Activated T-helper 2 cell treated with anti-CD3 and anti-CD28 coated beads, Interferon-gamma antibody, Interleukin-2, Interleukin-4, amounts not matched to agents 10 μg/mL and 5 μg/mL and 100 μg/mL, durations not matched to agents 14 hours and 24 hours and 36 hours (primary cell): ENCODE results near the gene INO80C. TPM values are rescaled to one million over a fixed set of nuclear protein-coding genes. Genes with fewer than 3 reads are reported as not detected.

Source experiments
- DNase-seq: peaks from one replicate; pipeline ENCODE4 v3.0.0; 2021; ENCODE audit warnings: low spot score
- H3K27ac Mint-ChIP-seq: one replicate; pipeline ENCODE4 v1.8.0; 2021; ENCODE audit warnings: mixed read lengths
- H3K27me3 Mint-ChIP-seq: one replicate; pipeline ENCODE4 v1.8.0; 2021; ENCODE audit warnings: low read depth, mixed read lengths
- H3K36me3 Mint-ChIP-seq: one replicate; pipeline ENCODE4 v1.8.0; 2021; ENCODE audit warnings: low read depth, mixed read lengths
- H3K4me1 Mint-ChIP-seq: one replicate; pipeline ENCODE4 v1.8.0; 2021; ENCODE audit warnings: low read depth, mixed read lengths
- H3K4me3 Mint-ChIP-seq: one replicate; pipeline ENCODE4 v1.8.0; 2021; ENCODE audit warnings: low read depth, mild to moderate bottlenecking, moderate library complexity, mixed read lengths
- H3K9me3 Mint-ChIP-seq: one replicate; pipeline ENCODE4 v1.8.0; 2021; ENCODE audit warnings: mixed read lengths
- intact Hi-C: fragments of 100-400 bp; cut with micrococcal nuclease; formaldehyde crosslinking; loops from one replicate; pipeline ENCODE4 v1.15.1; 2023
- total RNA-seq: library from RNA; stranded (reverse); gene quantifications from 2 replicates; pipeline ENCODE4 v1.2.3, GENCODE V29; 2022

Gene INO80C
- total RNA-seq, 1 donor from 2014 or later, result 34.9 TPM

- Mint-ChIP-seq H3K4me3 (no peak overlapping the region), H3K4me1 (peaks cover 2% of the 10 kb centered on the region), H3K27ac (no peak overlapping the region), H3K9me3 (no peaks in the 10 kb centered on the region), H3K36me3 (no peaks in the 10 kb centered on the region), H3K27me3 (no peaks in the 10 kb centered on the region)
- intact Hi-C loops, result no loop called here
- DNase-seq, result no peak
Observed at GRCh38 chr18:35442701-35443100, 55.1 kb downstream of the INO80C start.

- Mint-ChIP-seq H3K27me3 (no peaks in the 10 kb centered on the region), H3K9me3 (no peaks in the 10 kb centered on the region), H3K27ac (no peak overlapping the region), H3K4me3 (no peak overlapping the region), H3K4me1 (peaks cover 2% of the 10 kb centered on the region), H3K36me3 (no peaks in the 10 kb centered on the region)
- DNase-seq, result no peak
- intact Hi-C loops, result no loop called here
Observed at GRCh38 chr18:35441857-35442595, 55.7 kb downstream of the INO80C start.

DNA sequence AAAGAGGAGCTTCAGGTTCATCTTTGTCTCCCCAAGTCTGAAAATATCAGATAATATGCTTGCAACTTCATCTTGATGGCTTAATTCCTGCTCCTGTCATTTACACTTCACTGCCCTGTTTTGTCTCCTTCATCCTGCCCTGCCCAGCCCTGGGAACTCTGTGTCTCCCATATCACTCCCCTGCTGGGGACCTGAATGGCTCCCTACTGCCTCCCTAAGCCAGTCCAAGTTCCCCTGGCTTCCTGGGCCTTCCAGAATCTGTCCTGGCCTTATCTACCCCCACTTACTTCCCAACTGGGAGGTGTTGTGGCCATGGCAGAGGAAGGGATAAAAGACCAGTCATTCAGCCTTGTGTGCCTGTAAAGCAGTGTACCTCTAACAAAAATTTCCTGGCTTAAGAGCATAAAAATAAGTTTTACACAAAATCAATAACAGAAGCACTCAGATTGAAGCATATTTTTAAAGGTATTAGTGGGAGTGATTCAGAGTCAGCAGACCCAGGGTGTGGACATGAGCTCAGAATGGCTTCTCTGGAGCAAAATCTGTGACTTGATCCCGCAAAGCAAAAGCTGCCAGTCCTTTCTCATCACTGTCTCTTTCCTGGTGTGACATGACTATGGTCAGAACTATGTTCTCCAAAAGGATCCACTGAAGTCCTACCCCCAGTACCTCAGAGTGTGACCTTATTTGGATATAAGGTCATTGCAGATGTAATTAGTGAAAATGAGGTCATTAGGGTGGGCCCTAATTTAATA is 59.1 kb downstream of the INO80C start:
- intact Hi-C loops, result no loop called here

DNA sequence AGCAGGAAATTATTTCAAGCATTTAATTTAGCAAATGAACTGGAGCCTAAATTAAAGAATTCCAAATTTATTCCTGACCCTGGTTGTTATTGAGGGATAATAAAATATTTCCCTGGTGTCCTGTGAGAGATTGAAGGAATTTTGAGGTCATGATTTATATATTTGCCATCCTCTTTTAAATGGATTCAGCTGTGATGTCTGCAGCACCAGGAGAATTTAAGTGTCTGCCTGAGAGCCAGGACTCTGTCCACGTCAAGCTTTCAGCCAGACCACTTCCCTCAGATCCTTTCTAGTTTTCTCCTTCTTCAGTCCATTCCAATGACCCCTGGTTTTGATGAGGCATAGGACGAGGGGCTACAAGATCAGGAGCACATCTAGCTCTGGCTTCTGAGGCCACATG is 59.9 kb downstream of the INO80C start:
- no peaks in the 10 kb centered on the region for H3K4me1 Mint-ChIP-seq
- peaks cover 6% of the 10 kb centered on the region for H3K27me3 Mint-ChIP-seq
- H3K9me3 Mint-ChIP-seq, result peaks cover 9% of the 10 kb centered on the region
- no peak overlapping the region for H3K4me3 Mint-ChIP-seq
- DNase-seq, result no peak
- intact Hi-C loops, result no loop called here
- no peaks in the 10 kb centered on the region for H3K36me3 Mint-ChIP-seq
- H3K27ac Mint-ChIP-seq, result no peak overlapping the region

More for the DNA sequence above, 59.1 kb downstream of the INO80C start:
- Mint-ChIP-seq H3K27ac (no peak overlapping the region), H3K9me3 (peaks cover 9% of the 10 kb centered on the region), H3K36me3 (no peaks in the 10 kb centered on the region), H3K4me3 (no peak overlapping the region), H3K4me1 (peaks cover 2% of the 10 kb centered on the region), H3K27me3 (peaks cover 6% of the 10 kb centered on the region)
- DNase-seq, result no peak

GRCh38 chr18:35436076-35436649 is 61.6 kb downstream of the INO80C start:
- Mint-ChIP-seq H3K27ac (no peak overlapping the region), H3K4me1 (no peaks in the 10 kb centered on the region), H3K27me3 (peaks cover 6% of the 10 kb centered on the region), H3K9me3 (peaks cover 9% of the 10 kb centered on the region), H3K4me3 (no peak overlapping the region), H3K36me3 (no peaks in the 10 kb centered on the region)
- no peak for DNase-seq
- intact Hi-C loops, result no loop called here

GRCh38 chr18:35435401-35435800 is 62.4 kb downstream of the INO80C start:
- H3K36me3 Mint-ChIP-seq, result no peaks in the 10 kb centered on the region
- H3K27me3 Mint-ChIP-seq, result peaks cover 6% of the 10 kb centered on the region
- peaks cover 9% of the 10 kb centered on the region for H3K9me3 Mint-ChIP-seq
- no peak overlapping the region for H3K27ac Mint-ChIP-seq
- intact Hi-C loops, result no loop called here
- no peaks in the 10 kb centered on the region for H3K4me1 Mint-ChIP-seq
- H3K4me3 Mint-ChIP-seq, result no peak overlapping the region
- no peak for DNase-seq

DNA sequence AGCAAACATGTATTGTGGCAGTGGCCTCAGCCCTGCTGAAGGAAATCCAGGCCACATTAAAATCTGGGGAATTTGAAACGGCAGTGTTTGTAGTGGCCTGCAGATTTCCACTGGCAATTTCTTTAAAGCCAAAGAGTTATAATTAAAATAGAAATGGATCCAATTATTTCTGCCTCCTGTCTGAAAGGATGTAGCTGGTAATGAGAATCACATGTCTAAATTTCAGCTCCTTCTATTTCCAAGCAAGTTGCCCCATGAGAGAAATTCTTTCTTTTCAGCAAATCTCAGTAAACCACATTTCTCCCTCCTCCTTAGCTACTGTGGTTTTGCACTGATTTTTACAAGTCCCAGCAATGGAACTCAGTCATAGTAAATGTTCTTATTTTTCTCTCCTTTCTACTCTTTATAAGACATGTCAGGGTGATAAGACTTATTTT is 65.2 kb downstream of the INO80C start:
- H3K4me3 Mint-ChIP-seq, result no peak overlapping the region
- peaks cover 9% of the 10 kb centered on the region for H3K9me3 Mint-ChIP-seq
- peaks cover 6% of the 10 kb centered on the region for H3K27me3 Mint-ChIP-seq
- DNase-seq, result no peak
- no peak overlapping the region for H3K27ac Mint-ChIP-seq
- no peaks in the 10 kb centered on the region for H3K4me1 Mint-ChIP-seq
- intact Hi-C loops, result no loop called here
- H3K36me3 Mint-ChIP-seq, result no peaks in the 10 kb centered on the region

GRCh38 chr18:35431374-35431741 is 66.4 kb downstream of the INO80C start:
- H3K4me3 Mint-ChIP-seq, result no peak overlapping the region
- intact Hi-C loops, result no loop called here
- H3K27me3 Mint-ChIP-seq, result peaks cover 6% of the 10 kb centered on the region
- H3K36me3 Mint-ChIP-seq, result no peaks in the 10 kb centered on the region
- H3K9me3 Mint-ChIP-seq, result peaks cover 9% of the 10 kb centered on the region
- no peak for DNase-seq
- no peak overlapping the region for H3K27ac Mint-ChIP-seq
- no peaks in the 10 kb centered on the region for H3K4me1 Mint-ChIP-seq

DNA sequence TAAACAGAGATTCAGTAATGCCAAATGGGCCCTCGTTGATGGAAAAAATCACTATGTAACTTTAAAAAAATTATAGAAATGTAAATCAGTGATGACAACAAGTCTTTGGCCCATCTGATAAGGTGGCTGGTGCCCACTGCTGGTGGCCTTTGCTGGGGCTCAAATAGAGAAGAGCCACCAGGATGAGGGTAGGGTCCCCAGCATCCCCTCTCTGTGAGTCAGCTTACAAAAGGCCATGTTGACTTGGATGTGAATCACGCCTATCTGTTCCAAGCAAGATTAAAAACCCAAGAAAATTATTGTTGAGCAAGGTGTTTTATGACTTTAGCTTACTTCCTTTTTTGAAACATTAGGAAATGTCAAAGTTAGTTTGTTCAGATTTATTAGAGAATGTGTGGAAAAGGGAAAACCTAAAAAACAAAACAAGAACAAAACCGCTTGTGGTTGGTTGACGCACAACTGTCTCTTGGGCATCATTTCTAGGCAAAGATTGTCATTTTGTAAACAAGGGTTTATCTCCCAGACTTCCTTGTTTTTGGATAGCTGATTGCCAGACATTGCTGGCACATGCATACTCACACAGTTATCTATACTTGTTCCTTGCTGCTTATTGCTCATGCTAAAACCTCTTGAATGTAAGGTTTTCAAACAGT is 66.9 kb downstream of the INO80C start:
- Mint-ChIP-seq H3K27me3 (peaks cover 6% of the 10 kb centered on the region), H3K4me1 (no peaks in the 10 kb centered on the region), H3K27ac (no peak overlapping the region), H3K4me3 (no peak overlapping the region), H3K36me3 (no peaks in the 10 kb centered on the region), H3K9me3 (peaks cover 8% of the 10 kb centered on the region)
- intact Hi-C loops, result no loop called here
- no peak for DNase-seq

GRCh38 chr18:35426786-35427185 is 71.0 kb downstream of the INO80C start:
- Mint-ChIP-seq H3K27me3 (peaks cover 3% of the 10 kb centered on the region), H3K36me3 (no peaks in the 10 kb centered on the region), H3K4me1 (no peaks in the 10 kb centered on the region), H3K9me3 (no peaks in the 10 kb centered on the region), H3K27ac (no peak overlapping the region), H3K4me3 (no peak overlapping the region)
- intact Hi-C loops, result no loop called here
- DNase-seq, result no peak

DNA sequence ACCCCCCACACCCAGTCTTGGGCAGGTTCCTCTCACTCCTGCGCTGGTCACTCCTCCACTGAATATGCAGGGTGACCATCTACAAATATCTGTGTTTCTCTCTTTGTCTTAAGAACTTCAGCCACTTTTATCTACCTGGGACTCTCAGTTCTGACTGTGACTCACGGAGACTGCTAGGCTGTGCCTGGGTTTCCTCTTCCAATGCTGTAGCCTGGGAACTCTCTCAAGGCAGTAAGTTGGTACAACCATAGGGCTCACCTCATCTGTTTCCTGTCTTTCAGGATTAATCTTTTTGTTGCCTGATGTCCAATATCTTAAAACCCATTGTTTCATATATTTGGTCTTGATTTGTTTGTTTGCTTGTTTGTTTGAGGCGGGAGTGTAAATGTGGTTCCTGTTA is 73.4 kb downstream of the INO80C start:
- Mint-ChIP-seq H3K27ac (no peak overlapping the region), H3K4me1 (no peaks in the 10 kb centered on the region), H3K9me3 (no peaks in the 10 kb centered on the region), H3K36me3 (no peaks in the 10 kb centered on the region), H3K4me3 (no peak overlapping the region), H3K27me3 (peaks cover 7% of the 10 kb centered on the region)
- intact Hi-C loops, result no loop called here
- DNase-seq, result no peak

DNA sequence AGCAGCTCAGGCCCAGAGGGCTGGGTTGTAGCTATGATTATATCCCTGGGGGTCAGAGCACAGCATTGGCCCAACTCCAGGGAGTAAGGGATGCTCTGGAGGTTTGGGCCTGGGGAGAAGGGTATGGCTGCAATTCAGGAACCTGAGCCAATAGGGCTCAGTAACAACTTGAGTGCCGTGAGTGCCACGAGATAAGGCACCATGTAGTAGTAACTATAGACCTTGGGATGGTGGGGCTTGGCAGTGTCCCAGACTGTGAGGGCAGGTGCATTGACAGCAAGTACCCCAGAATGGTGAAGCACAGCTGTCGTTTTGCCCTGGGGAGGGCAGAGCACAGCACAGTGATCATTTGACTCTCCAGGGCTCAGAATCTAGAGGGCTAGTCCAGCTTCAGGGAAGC is 75.5 kb downstream of the INO80C start:
- peaks cover 14% of the 10 kb centered on the region for H3K27me3 Mint-ChIP-seq
- no peaks in the 10 kb centered on the region for H3K36me3 Mint-ChIP-seq
- H3K4me3 Mint-ChIP-seq, result no peak overlapping the region
- H3K27ac Mint-ChIP-seq, result no peak overlapping the region
- H3K4me1 Mint-ChIP-seq, result no peaks in the 10 kb centered on the region
- H3K9me3 Mint-ChIP-seq, result peaks cover 8% of the 10 kb centered on the region
- intact Hi-C loops, result no loop called here
- DNase-seq, result no peak

DNA sequence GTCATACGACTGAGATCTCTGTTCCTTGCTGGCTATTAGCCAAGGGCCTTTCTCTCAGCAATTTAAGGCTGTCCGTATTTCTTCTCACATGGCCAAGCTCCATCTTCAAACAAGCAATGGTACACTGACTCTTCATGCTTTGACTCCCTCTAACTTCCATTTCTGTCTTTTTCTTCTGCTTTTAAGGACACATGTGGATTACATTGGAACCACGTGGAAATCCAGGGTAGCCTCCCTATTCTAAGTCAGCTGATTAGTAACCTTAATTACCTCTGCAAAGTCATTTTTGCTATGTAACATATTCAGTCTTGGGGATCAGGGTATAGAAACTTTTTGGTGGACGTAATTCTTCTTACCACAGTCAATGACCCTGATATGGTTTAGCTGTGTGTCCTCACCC is 79.2 kb downstream of the INO80C start:
- H3K36me3 Mint-ChIP-seq, result no peaks in the 10 kb centered on the region
- H3K4me1 Mint-ChIP-seq, result peaks cover 16% of the 10 kb centered on the region
- intact Hi-C loops, result loop anchor here (5.0 kb wide), 1 partner anchor 164 kb away; the partner anchor contains the start of gene GALNT1

More for the DNA sequence above, 79.2 kb downstream of the INO80C start:
- Mint-ChIP-seq H3K9me3 (peaks cover 12% of the 10 kb centered on the region), H3K27me3 (peaks cover 14% of the 10 kb centered on the region), H3K27ac (no peak overlapping the region), H3K4me3 (no peak overlapping the region)
- no peak for DNase-seq
